GM23338 (cell line): ENCODE data around the gene FSTL3. TPM values are rescaled to one million over a fixed set of nuclear protein-coding genes. Genes with fewer than 3 reads are reported as not detected.

ENCODE experiments used
- ATAC-seq: fragments of 200-7000 bp; cut with Tn5 transposase; 3 replicates; pipeline ENCODE4 v1.9.1; 2020
- DNase-seq: peaks from one replicate; pipeline ENCODE4 v3.0.0-alpha.2; 2015; ENCODE audit warnings: low spot score
- H2AFZ ChIP-seq: fragments of 200-600 bp; sonication (generic); 2 replicates; pipeline ENCODE4 v1.8.0; 2016; ENCODE audit warnings: antibody characterized with exemption, mild to moderate bottlenecking, moderate library complexity
- H3F3A ChIP-seq: fragments of 200-600 bp; sonication (generic); replicated peaks from 2 replicates; pipeline ENCODE4 v1.8.0; 2017; ENCODE audit warnings: antibody characterized with exemption, mixed run types, low read depth
- H3K27ac ChIP-seq: fragments of 200-600 bp; sonication (generic); 2 replicates; pipeline ENCODE4 v1.6.1; 2016; ENCODE audit warnings: low read depth
- H3K27me3 ChIP-seq: fragments of 200-600 bp; sonication (generic); 2 replicates; pipeline ENCODE4 v1.8.0; 2016; ENCODE audit warnings: mild to moderate bottlenecking, mixed run types, moderate library complexity; ENCODE audit not compliant: insufficient read depth
- H3K36me3 ChIP-seq: fragments of 200-600 bp; sonication (generic); 2 replicates; pipeline ENCODE4 v1.8.0; 2016; ENCODE audit warnings: mild to moderate bottlenecking; ENCODE audit not compliant: insufficient read depth
- H3K4me1 ChIP-seq: fragments of 200-600 bp; sonication (generic); 2 replicates; pipeline ENCODE4 v1.8.0; 2016; ENCODE audit warnings: mild to moderate bottlenecking, moderate library complexity; ENCODE audit not compliant: insufficient read depth
- H3K4me2 ChIP-seq: fragments of 200-600 bp; sonication (generic); 2 replicates; pipeline ENCODE4 v1.7.1; 2017; ENCODE audit warnings: mixed run types
- H3K4me3 ChIP-seq: fragments of 200-600 bp; sonication (generic); 2 replicates; pipeline ENCODE4 v1.6.1; 2016; ENCODE audit warnings: mixed run types
- H3K79me2 ChIP-seq: fragments of 200-600 bp; sonication (generic); replicated peaks from 2 replicates; pipeline ENCODE4 v1.8.0; 2017; ENCODE audit warnings: mild to moderate bottlenecking; ENCODE audit not compliant: insufficient read depth
- H3K9me2 ChIP-seq: fragments of 200-600 bp; sonication (generic); 2 replicates; pipeline ENCODE4 v1.8.0; 2017; ENCODE audit not compliant: insufficient read depth
- H4K20me1 ChIP-seq: fragments of 200-600 bp; sonication (generic); replicated peaks from 2 replicates; pipeline ENCODE4 v1.8.0; 2017; ENCODE audit warnings: mild to moderate bottlenecking; ENCODE audit not compliant: insufficient read depth
- H3K27ac Mint-ChIP-seq: 2 replicates; pipeline ENCODE4 v1.8.0; 2020; ENCODE audit warnings: inconsistent platforms, mild to moderate bottlenecking, moderate library complexity, mixed read lengths
- H3K27me3 Mint-ChIP-seq: 3 replicates; pipeline ENCODE4 v1.8.0; 2022; ENCODE audit warnings: low read depth, mild to moderate bottlenecking, moderate library complexity, mixed read lengths, inconsistent platforms; ENCODE audit not compliant: insufficient read depth, poor library complexity
- H3K36me3 Mint-ChIP-seq: 3 replicates; pipeline ENCODE4 v1.8.0; 2021; ENCODE audit warnings: low read depth, mild to moderate bottlenecking, inconsistent platforms, moderate library complexity, mixed read lengths
- H3K4me1 Mint-ChIP-seq: 3 replicates; pipeline ENCODE4 v1.8.0; 2020; ENCODE audit warnings: mild to moderate bottlenecking, inconsistent platforms, mixed read lengths
- H3K4me3 Mint-ChIP-seq: 3 replicates; pipeline ENCODE4 v1.8.0; 2021; ENCODE audit warnings: moderate library complexity, mild to moderate bottlenecking, inconsistent platforms, mixed read lengths
- H3K9me3 Mint-ChIP-seq: 3 replicates; pipeline ENCODE4 v1.8.0; 2020; ENCODE audit warnings: moderate library complexity, mild to moderate bottlenecking, inconsistent platforms, mixed read lengths
- EZH2 ChIP-seq: fragments of 200-600 bp; sonication (generic); IDR thresholded peaks from one replicate; pipeline ENCODE4 v1.8.0; 2017; ENCODE audit warnings: antibody characterized with exemption, mild to moderate bottlenecking, low read depth; ENCODE audit not compliant: unreplicated experiment
- JUNB ChIP-seq: IDR thresholded peaks from one replicate; pipeline ENCODE4 v1.6.1; 2016; ENCODE audit warnings: antibody characterized with exemption; ENCODE audit not compliant: unreplicated experiment
- NANOG ChIP-seq: IDR thresholded peaks from 2 replicates; pipeline ENCODE4 v1.6.1; 2016; ENCODE audit warnings: antibody characterized with exemption, borderline replicate concordance
- POLR2AphosphoS5 ChIP-seq: IDR thresholded peaks from 2 replicates; pipeline ENCODE4 v1.6.1; 2016; ENCODE audit warnings: antibody characterized with exemption, low read depth
- STAT1 ChIP-seq: IDR thresholded peaks from one replicate; pipeline ENCODE4 v1.6.1; 2016; ENCODE audit warnings: antibody characterized with exemption; ENCODE audit not compliant: unreplicated experiment
- ZNF114 ChIP-seq: fragments of 250-450 bp; sonication (Bioruptor Pico); IDR thresholded peaks from 2 replicates; pipeline ENCODE4 v1.5.0; 2020; ENCODE audit warnings: mild to moderate bottlenecking, moderate library complexity
- ZNF331 ChIP-seq: fragments of 250-450 bp; sonication (Bioruptor Pico); IDR thresholded peaks from 2 replicates; pipeline ENCODE4 v1.5.0; 2020; ENCODE audit warnings: low read depth, mild to moderate bottlenecking, moderate library complexity
- polyA plus RNA-seq: library from polyadenylated mRNA; unstranded; fragments of >200 nt; fragmentation: Nextera tagmentation; extraction: Ambion mirVana; gene quantifications from 2 replicates; pipeline ENCODE4 v1.2.1, GENCODE V29; 2016
- total RNA-seq: library from RNA; depleted of rRNA; stranded (reverse); fragments of >200 nt; shearing (Covaris generic); gene quantifications from 2 replicates; pipeline ENCODE4 v1.2.3, GENCODE V29; 2014
- TF ChIP-seq, protein P1 (sequence below), 2 experiments: fragments of 200-600 bp in 1 of 2; sonication (generic) in 1 of 2; conservative IDR thresholded peaks; 2 replicates each; pipeline versions ENCODE4 v1.5.1 to v1.6.1; 2016 to 2017; ENCODE audit warnings: antibody characterized with exemption in 2 of 2, low read depth in 2 of 2, mild to moderate bottlenecking in 2 of 2, moderate library complexity in 1 of 2
- TF ChIP-seq, protein P2 (sequence below): fragments of 250-450 bp; sonication (Bioruptor Pico); IDR thresholded peaks from 2 replicates; pipeline ENCODE4 v1.5.0; 2020; ENCODE audit warnings: mild to moderate bottlenecking, moderate library complexity

FSTL3 gene
- total and polyA plus RNA-seq, 2 experiments from 2014 or later, result 3.1 to 10.1 TPM

DNA sequence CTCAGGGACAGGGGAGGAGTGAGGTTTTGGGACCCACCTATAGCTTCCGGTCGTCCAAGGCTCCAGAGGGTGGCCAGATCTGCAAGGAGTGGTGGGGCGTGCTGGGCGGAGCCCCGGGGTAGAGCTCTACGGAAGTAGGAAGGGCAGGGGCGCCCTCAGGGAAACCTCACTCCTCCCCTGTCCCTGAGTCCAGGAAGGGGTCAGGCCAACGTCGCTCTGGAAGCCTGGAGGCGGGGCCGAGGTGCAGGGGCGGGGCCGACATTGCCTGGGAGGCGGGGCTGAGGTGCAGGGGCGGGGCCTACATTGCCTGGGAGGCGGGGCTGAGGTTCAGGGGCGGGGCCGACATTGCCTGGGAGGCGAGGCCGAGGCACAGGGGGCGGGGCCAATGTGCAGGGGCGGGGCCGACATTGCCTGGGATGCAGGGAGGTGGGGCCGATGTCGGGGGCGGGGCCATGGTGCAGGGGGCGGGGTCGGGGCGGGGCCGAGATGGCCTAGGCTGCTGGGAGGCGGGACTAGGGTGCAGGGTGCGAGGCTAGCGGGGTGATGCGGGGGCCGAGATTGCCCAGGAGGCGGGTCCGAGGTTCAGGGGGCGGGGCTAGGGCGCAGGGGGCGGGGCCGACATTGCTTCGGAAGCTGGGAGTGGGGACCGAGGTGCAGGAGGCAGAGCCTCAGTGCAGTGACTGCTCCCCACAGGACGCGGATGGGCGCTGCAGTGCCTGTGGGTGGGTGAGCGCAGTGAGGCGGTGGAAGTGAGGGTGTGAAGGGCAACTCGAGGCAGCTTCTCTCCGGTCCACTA lies 27.7 kb downstream of the FSTL3 start:
- Mint-ChIP-seq H3K4me1 (peaks cover 6% of the 10 kb centered on the region; the same call in 2 of the 3 replicates), H3K36me3 (peaks cover 4% of the 10 kb centered on the region; the same call in 1 of the 3 replicates), H3K27ac (peak overlapping the region; percentile 89; the same call in 1 of the 2 replicates), H3K9me3 (peaks cover 12% of the 10 kb centered on the region; the same call in 2 of the 3 replicates), H3K4me3 (peak overlapping the region; percentile 62), H3K27me3 (peaks cover 12% of the 10 kb centered on the region)
- Histone ChIP-seq H3K27me3 (no peaks in the 10 kb centered on the region), H4K20me1 (no peaks in the 10 kb centered on the region), H2AFZ (peak overlapping the region; percentile 76), H3K27ac (no peak overlapping the region), H3K4me1 (no peaks in the 10 kb centered on the region; the same call in 1 of the 2 replicates), H3K4me2 (peak overlapping the region; percentile 83), H3K9me2 (no peaks in the 10 kb centered on the region), H3K36me3 (no peaks in the 10 kb centered on the region), H3K4me3 (peak overlapping the region; percentile 52), H3F3A (0 out of 2 replicates have a peak, but pooled peaks cover 6% of the 10 kb centered on the region), H3K79me2 (no peaks in the 10 kb centered on the region)
- DNase-seq, result peak; percentile 96
- TF ChIP-seq JUNB, result no peak
- TF ChIP-seq, protein P1, sequence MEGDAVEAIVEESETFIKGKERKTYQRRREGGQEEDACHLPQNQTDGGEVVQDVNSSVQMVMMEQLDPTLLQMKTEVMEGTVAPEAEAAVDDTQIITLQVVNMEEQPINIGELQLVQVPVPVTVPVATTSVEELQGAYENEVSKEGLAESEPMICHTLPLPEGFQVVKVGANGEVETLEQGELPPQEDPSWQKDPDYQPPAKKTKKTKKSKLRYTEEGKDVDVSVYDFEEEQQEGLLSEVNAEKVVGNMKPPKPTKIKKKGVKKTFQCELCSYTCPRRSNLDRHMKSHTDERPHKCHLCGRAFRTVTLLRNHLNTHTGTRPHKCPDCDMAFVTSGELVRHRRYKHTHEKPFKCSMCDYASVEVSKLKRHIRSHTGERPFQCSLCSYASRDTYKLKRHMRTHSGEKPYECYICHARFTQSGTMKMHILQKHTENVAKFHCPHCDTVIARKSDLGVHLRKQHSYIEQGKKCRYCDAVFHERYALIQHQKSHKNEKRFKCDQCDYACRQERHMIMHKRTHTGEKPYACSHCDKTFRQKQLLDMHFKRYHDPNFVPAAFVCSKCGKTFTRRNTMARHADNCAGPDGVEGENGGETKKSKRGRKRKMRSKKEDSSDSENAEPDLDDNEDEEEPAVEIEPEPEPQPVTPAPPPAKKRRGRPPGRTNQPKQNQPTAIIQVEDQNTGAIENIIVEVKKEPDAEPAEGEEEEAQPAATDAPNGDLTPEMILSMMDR (conservative IDR thresholded peaks at IDR 0.05; ENCODE audit: low read depth in 2 of 2), result peak in 1 of 2 experiments; percentile 9; a peak in 1 of 4 replicates
- peak; percentile 21 for TF ChIP-seq STAT1
- peak; percentile 84 for TF ChIP-seq POLR2AphosphoS5
- peak; percentile 95 for ATAC-seq

DNA sequence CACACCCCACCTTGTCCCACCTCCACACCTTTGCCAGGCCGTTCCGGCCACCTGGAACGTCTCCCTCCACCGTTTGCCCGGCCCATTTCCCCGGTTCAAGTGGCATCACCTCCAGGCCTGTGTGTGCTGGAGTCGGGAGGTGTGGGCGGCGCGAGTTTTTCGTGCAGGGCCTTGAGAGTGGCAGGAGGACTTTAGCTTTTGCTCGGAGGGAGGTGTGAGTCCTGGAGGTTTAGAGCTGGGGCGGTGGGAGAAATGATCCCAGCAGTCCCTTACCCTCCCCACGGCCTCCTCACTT lies 28.2 kb downstream of the FSTL3 start:
- Histone ChIP-seq H3F3A (0 out of 2 replicates have a peak, but pooled peaks cover 6% of the 10 kb centered on the region), H3K36me3 (no peaks in the 10 kb centered on the region), H3K9me2 (no peaks in the 10 kb centered on the region), H3K27ac (no peak overlapping the region), H3K79me2 (no peaks in the 10 kb centered on the region), H4K20me1 (no peaks in the 10 kb centered on the region), H3K4me1 (no peaks in the 10 kb centered on the region; the same call in 1 of the 2 replicates), H2AFZ (peak overlapping the region; percentile 76; the same call in 1 of the 2 replicates), H3K27me3 (peaks cover under 1% of the 10 kb centered on the region; the same call in 1 of the 2 replicates), H3K4me2 (peak overlapping the region; percentile 83), H3K4me3 (peak overlapping the region; percentile 52)
- H3K4me3 Mint-ChIP-seq, result peak overlapping the region; percentile 62; the same call in 2 of the 3 replicates
- H3K4me1 Mint-ChIP-seq, result peaks cover 6% of the 10 kb centered on the region; the same call in 2 of the 3 replicates
- ATAC-seq, result peak; percentile 23
- DNase-seq, result no peak
- H3K27ac Mint-ChIP-seq, result no peak overlapping the region
- peaks cover 12% of the 10 kb centered on the region for H3K27me3 Mint-ChIP-seq
- peaks cover 4% of the 10 kb centered on the region; the same call in 1 of the 3 replicates for H3K36me3 Mint-ChIP-seq
- H3K9me3 Mint-ChIP-seq, result peaks cover 12% of the 10 kb centered on the region; the same call in 2 of the 3 replicates
- TF ChIP-seq NANOG (no peak), STAT1 (no peak), ZNF114 (CRISPR knock-in tag) (no peak), ZNF331 (CRISPR knock-in tag) (no peak), EZH2 (no peak)
- TF ChIP-seq, protein P1 (conservative IDR thresholded peaks at IDR 0.05; ENCODE audit: low read depth in 2 of 2), result no peak
- TF ChIP-seq, protein P2, sequence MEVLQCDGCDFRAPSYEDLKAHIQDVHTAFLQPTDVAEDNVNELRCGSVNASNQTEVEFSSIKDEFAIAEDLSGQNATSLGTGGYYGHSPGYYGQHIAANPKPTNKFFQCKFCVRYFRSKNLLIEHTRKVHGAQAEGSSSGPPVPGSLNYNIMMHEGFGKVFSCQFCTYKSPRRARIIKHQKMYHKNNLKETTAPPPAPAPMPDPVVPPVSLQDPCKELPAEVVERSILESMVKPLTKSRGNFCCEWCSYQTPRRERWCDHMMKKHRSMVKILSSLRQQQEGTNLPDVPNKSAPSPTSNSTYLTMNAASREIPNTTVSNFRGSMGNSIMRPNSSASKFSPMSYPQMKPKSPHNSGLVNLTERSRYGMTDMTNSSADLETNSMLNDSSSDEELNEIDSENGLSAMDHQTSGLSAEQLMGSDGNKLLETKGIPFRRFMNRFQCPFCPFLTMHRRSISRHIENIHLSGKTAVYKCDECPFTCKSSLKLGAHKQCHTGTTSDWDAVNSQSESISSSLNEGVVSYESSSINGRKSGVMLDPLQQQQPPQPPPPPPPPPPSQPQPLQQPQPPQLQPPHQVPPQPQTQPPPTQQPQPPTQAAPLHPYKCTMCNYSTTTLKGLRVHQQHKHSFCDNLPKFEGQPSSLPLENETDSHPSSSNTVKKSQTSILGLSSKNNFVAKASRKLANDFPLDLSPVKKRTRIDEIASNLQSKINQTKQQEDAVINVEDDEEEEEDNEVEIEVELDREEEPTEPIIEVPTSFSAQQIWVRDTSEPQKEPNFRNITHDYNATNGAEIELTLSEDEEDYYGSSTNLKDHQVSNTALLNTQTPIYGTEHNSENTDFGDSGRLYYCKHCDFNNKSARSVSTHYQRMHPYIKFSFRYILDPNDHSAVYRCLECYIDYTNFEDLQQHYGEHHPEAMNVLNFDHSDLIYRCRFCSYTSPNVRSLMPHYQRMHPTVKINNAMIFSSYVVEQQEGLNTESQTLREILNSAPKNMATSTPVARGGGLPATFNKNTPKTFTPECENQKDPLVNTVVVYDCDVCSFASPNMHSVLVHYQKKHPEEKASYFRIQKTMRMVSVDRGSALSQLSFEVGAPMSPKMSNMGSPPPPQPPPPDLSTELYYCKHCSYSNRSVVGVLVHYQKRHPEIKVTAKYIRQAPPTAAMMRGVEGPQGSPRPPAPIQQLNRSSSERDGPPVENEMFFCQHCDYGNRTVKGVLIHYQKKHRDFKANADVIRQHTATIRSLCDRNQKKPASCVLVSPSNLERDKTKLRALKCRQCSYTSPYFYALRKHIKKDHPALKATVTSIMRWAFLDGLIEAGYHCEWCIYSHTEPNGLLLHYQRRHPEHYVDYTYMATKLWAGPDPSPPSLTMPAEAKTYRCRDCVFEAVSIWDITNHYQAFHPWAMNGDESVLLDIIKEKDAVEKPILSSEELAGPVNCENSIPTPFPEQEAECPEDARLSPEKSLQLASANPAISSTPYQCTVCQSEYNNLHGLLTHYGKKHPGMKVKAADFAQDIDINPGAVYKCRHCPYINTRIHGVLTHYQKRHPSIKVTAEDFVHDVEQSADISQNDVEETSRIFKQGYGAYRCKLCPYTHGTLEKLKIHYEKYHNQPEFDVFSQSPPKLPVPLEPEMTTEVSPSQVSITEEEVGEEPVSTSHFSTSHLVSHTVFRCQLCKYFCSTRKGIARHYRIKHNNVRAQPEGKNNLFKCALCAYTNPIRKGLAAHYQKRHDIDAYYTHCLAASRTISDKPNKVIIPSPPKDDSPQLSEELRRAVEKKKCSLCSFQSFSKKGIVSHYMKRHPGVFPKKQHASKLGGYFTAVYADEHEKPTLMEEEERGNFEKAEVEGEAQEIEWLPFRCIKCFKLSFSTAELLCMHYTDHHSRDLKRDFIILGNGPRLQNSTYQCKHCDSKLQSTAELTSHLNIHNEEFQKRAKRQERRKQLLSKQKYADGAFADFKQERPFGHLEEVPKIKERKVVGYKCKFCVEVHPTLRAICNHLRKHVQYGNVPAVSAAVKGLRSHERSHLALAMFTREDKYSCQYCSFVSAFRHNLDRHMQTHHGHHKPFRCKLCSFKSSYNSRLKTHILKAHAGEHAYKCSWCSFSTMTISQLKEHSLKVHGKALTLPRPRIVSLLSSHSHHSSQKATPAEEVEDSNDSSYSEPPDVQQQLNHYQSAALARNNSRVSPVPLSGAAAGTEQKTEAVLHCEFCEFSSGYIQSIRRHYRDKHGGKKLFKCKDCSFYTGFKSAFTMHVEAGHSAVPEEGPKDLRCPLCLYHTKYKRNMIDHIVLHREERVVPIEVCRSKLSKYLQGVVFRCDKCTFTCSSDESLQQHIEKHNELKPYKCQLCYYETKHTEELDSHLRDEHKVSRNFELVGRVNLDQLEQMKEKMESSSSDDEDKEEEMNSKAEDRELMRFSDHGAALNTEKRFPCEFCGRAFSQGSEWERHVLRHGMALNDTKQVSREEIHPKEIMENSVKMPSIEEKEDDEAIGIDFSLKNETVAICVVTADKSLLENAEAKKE (CRISPR knock-in tag), result no peak
